Measurements from ENCODE around the gene ZNF747.
"Not testable (repeated sequence)": the region's sequence is repeated elsewhere in the genome, so short reads cannot be mapped to it uniquely, and the experiment has no call there.

ZNF747 gene

GRCh38 chr16:30532285-30533145, 2.1 kb downstream of the ZNF747 start:
- no peak for DNase-seq

- no peak for DNase-seq
Observed at GRCh38 chr16:30530163-30531037, 4.3 kb downstream of the ZNF747 start.

- DNase-seq: no peak
Observed at GRCh38 chr16:30528799-30529457, 5.7 kb downstream of the ZNF747 start.

- peak; percentile 87 for DNase-seq
Observed at GRCh38 chr16:30527635-30528178, 7.0 kb downstream of the ZNF747 start.

GRCh38 chr16:30526823-30527634, 7.6 kb downstream of the ZNF747 start:
- peak; percentile 100 for DNase-seq

- DNase-seq: no peak
Observed at GRCh38 chr16:30526137-30526822, 8.4 kb downstream of the ZNF747 start, which contains the start of gene ZNF768. TSS of gene ZNF768 (minus strand) at chr16:30526566. CDS start at chr16:30526413, 153 bp downstream.

GRCh38 chr16:30525844-30526136, 8.9 kb downstream of the ZNF747 start:
- DNase-seq: no peak

GRCh38 chr16:30524575-30525568, 9.8 kb downstream of the ZNF747 start:
- DNase-seq: no peak

- peak; percentile 40 for DNase-seq
Observed at GRCh38 chr16:30523768-30524574, 10.7 kb downstream of the ZNF747 start.

GRCh38 chr16:30522702-30523463, 11.8 kb downstream of the ZNF747 start:
- not testable (repeated sequence) for DNase-seq

GRCh38 chr16:30521873-30522641, 12.6 kb downstream of the ZNF747 start:
- no peak for DNase-seq

- DNase-seq: no peak
Observed at GRCh38 chr16:30521476-30521872, 13.2 kb downstream of the ZNF747 start.

- DNase-seq: no peak
Observed at GRCh38 chr16:30519120-30520049, 15.3 kb downstream of the ZNF747 start.

- no peak for DNase-seq
Observed at GRCh38 chr16:30518552-30518951, 16.1 kb downstream of the ZNF747 start.

GRCh38 chr16:30515275-30515674, 19.4 kb downstream of the ZNF747 start:
- no peak for DNase-seq

- DNase-seq: no peak
Observed at GRCh38 chr16:30511509-30511908, 23.1 kb downstream of the ZNF747 start.
